Osteoblast (primary cell): ENCODE data around the gene CEP85L. TPM values are rescaled to one million over a fixed set of nuclear protein-coding genes. Genes with fewer than 3 reads are reported as not detected.

Experiments
- DNase-seq: peaks from one replicate; pipeline ENCODE4 v3.0.0; 2011; ENCODE audit warnings: low spot score, mixed read lengths; ENCODE audit not compliant: insufficient read length; ENCODE audit errors: missing footprints
- H2AFZ ChIP-seq: 2 replicates; pipeline ENCODE4 v1.6.0; 2011; ENCODE audit warnings: mild to moderate bottlenecking, low read length
- H3K27ac ChIP-seq: 2 replicates; pipeline ENCODE4 v1.5.1; 2011; ENCODE audit warnings: mild to moderate bottlenecking, low read depth, low read length, moderate library complexity
- H3K27me3 ChIP-seq: 2 replicates; pipeline ENCODE4 v1.6.0; 2012; ENCODE audit warnings: mild to moderate bottlenecking, control low read depth, inconsistent platforms, low read length, moderate library complexity; ENCODE audit not compliant: insufficient read depth
- H3K36me3 ChIP-seq: 2 replicates; pipeline ENCODE4 v1.5.1; 2011; ENCODE audit warnings: mild to moderate bottlenecking, low read length, control low read depth, moderate library complexity; ENCODE audit not compliant: insufficient read depth
- H3K4me1 ChIP-seq: 2 replicates; pipeline ENCODE4 v1.5.1; 2011; ENCODE audit warnings: mild to moderate bottlenecking, low read length, control low read depth, moderate library complexity; ENCODE audit not compliant: insufficient read depth
- H3K4me2 ChIP-seq: 2 replicates; pipeline ENCODE4 v1.6.0; 2011; ENCODE audit warnings: mild to moderate bottlenecking, low read length; ENCODE audit not compliant: insufficient read depth
- H3K4me3 ChIP-seq: fragments of 200-600 bp; sonication (generic); 3 replicates; pipeline ENCODE4 v1.5.1; 2012; ENCODE audit warnings: mild to moderate bottlenecking, low read length, inconsistent platforms; ENCODE audit not compliant: insufficient read depth
- H3K79me2 ChIP-seq: 2 replicates; pipeline ENCODE4 v1.6.0; 2012; ENCODE audit warnings: mild to moderate bottlenecking, low read length, control low read depth, inconsistent platforms; ENCODE audit not compliant: insufficient read depth
- H3K9me3 ChIP-seq: 2 replicates; pipeline ENCODE4 v1.5.1; 2011; ENCODE audit warnings: low read depth, low read length, control low read depth
- H4K20me1 ChIP-seq: 2 replicates; pipeline ENCODE4 v1.6.0; 2012; ENCODE audit warnings: mild to moderate bottlenecking, low read length, control low read depth; ENCODE audit not compliant: insufficient read depth
- CTCF ChIP-seq: IDR thresholded peaks from 2 replicates; pipeline ENCODE4 v1.5.1; 2011; ENCODE audit warnings: mild to moderate bottlenecking, low read depth, low read length, moderate library complexity; ENCODE audit errors: extremely low read depth
- total RNA-seq: library from RNA; depleted of rRNA; stranded (reverse); fragments of >200 nt; gene quantifications from 2 replicates; pipeline ENCODE4 v1.2.3, GENCODE V29; 2012

CEP85L gene
- total RNA-seq, 1 donor = 15.2 TPM

- Histone ChIP-seq H3K9me3 (no peaks in the 10 kb centered on the region), H3K79me2 (peaks cover 28% of the 10 kb centered on the region), H4K20me1 (peaks cover 7% of the 10 kb centered on the region), H2AFZ (no peak overlapping the region), H3K27ac (no peak overlapping the region), H3K36me3 (no peaks in the 10 kb centered on the region), H3K4me1 (peaks cover 9% of the 10 kb centered on the region), H3K27me3 (no peaks in the 10 kb centered on the region), H3K4me3 (no peak overlapping the region), H3K4me2 (no peak overlapping the region)
- DNase-seq = peak; percentile 45
- peak; percentile 39 for TF ChIP-seq CTCF
Measured at GRCh38 chr6:118565311-118565960, 86.0 kb downstream of the CEP85L start.

GRCh38 chr6:118562959-118563358, 88.4 kb downstream of the CEP85L start:
- H3K4me3 ChIP-seq = no peak overlapping the region
- H4K20me1 ChIP-seq = peaks cover 4% of the 10 kb centered on the region
- H3K27ac ChIP-seq = peak overlapping the region; percentile 62
- no peaks in the 10 kb centered on the region for H3K27me3 ChIP-seq
- H3K79me2 ChIP-seq = peaks cover 21% of the 10 kb centered on the region
- no peak for TF ChIP-seq CTCF
- no peak overlapping the region for H2AFZ ChIP-seq
- DNase-seq = peak; percentile 66
- H3K4me2 ChIP-seq = no peak overlapping the region
- H3K36me3 ChIP-seq = no peaks in the 10 kb centered on the region
- peaks cover 9% of the 10 kb centered on the region for H3K4me1 ChIP-seq
- H3K9me3 ChIP-seq = no peaks in the 10 kb centered on the region

GRCh38 chr6:118562248-118562647, 89.1 kb downstream of the CEP85L start:
- no peak overlapping the region for H2AFZ ChIP-seq
- H3K9me3 ChIP-seq = no peaks in the 10 kb centered on the region
- peaks cover 6% of the 10 kb centered on the region for H4K20me1 ChIP-seq
- TF ChIP-seq CTCF = no peak
- peak overlapping the region; percentile 62 for H3K27ac ChIP-seq
- no peaks in the 10 kb centered on the region for H3K27me3 ChIP-seq
- H3K79me2 ChIP-seq = peaks cover 22% of the 10 kb centered on the region
- no peaks in the 10 kb centered on the region for H3K36me3 ChIP-seq
- H3K4me3 ChIP-seq = no peak overlapping the region
- peaks cover 12% of the 10 kb centered on the region for H3K4me1 ChIP-seq
- DNase-seq = no peak
- H3K4me2 ChIP-seq = no peak overlapping the region

- TF ChIP-seq CTCF = no peak
- H2AFZ ChIP-seq = no peak overlapping the region
- H3K4me1 ChIP-seq = peaks cover 12% of the 10 kb centered on the region
- no peak overlapping the region for H3K27ac ChIP-seq
- no peak overlapping the region for H3K4me2 ChIP-seq
- no peak overlapping the region for H3K4me3 ChIP-seq
- H3K27me3 ChIP-seq = no peaks in the 10 kb centered on the region
- H3K9me3 ChIP-seq = no peaks in the 10 kb centered on the region
- no peaks in the 10 kb centered on the region for H3K36me3 ChIP-seq
- peaks cover 16% of the 10 kb centered on the region for H3K79me2 ChIP-seq
- DNase-seq = no peak
- H4K20me1 ChIP-seq = peaks cover 8% of the 10 kb centered on the region
Measured at GRCh38 chr6:118559659-118560058, 91.7 kb downstream of the CEP85L start.
